ENCODE results near the gene URI1. TPM values are rescaled to one million over a fixed set of nuclear protein-coding genes. Genes with fewer than 3 reads are reported as not detected.

The URI1 gene
- total RNA-seq, 2 experiments from 2014 or later, result 65.9 to 69.8 TPM

Other genes starting within 250 kb of the URI1 start
- 10 to 100 TPM; 21.6 to 24.3 TPM for gene C19orf12, start 227.0 kb upstream of the URI1 start, total RNA-seq
- gene CCNE1, start 130.2 kb upstream of the URI1 start, total RNA-seq, result 10 to 100 TPM; 31.2 to 34.1 TPM

Data from activated naive CD4-positive, alpha-beta T cell treated with anti-CD3 and anti-CD28 coated beads for 36 hours (primary cell).